ENCODE measurements around the gene TLE5. TPM values are rescaled to one million over a fixed set of nuclear protein-coding genes. Genes with fewer than 3 reads are reported as not detected.

TLE5 gene
- total RNA-seq, 6 experiments from 2014 or later, result 119 to 198 (median 152) TPM

DNA sequence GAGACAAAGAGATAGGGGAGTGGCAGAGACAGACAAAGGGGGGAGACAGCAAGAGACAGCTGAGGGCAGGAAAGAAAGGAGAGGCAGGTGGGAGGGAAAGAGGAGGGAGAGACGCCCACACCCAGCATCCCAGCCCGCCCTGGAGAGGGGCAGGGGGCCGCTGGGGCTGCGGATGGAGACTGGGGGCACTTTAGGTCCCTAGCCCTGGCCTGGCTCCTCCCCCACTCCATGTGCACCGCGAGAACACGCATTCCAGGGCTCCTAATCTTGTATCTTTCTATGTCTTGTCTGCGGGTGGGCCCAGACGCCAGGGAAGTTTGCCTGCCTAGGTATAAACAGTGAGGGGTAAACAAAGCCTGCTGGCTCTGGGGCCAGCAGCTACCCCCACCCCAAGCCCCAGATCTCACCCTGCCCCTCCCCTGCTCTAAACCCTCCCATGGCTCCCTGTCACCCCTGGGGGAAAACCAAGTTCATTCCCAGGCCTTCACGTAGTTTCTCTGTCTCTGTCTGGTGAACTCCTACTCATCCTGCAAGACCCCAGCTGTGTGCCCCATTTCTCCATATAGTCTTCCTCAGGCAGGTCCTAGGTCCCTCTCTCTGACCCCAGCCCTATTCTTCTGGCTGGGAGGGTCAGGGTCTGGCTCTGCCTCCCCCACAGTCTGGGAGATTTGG, 5.7 kb downstream of the TLE5 start:
- TF ChIP-seq POLR2A (IDR thresholded peaks at IDR 0.05), result no peak
- TF ChIP-seq, protein P1, sequence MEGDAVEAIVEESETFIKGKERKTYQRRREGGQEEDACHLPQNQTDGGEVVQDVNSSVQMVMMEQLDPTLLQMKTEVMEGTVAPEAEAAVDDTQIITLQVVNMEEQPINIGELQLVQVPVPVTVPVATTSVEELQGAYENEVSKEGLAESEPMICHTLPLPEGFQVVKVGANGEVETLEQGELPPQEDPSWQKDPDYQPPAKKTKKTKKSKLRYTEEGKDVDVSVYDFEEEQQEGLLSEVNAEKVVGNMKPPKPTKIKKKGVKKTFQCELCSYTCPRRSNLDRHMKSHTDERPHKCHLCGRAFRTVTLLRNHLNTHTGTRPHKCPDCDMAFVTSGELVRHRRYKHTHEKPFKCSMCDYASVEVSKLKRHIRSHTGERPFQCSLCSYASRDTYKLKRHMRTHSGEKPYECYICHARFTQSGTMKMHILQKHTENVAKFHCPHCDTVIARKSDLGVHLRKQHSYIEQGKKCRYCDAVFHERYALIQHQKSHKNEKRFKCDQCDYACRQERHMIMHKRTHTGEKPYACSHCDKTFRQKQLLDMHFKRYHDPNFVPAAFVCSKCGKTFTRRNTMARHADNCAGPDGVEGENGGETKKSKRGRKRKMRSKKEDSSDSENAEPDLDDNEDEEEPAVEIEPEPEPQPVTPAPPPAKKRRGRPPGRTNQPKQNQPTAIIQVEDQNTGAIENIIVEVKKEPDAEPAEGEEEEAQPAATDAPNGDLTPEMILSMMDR (IDR thresholded peaks at IDR 0.05), result no peak
- Histone ChIP-seq H3K4me1 (peaks cover 0 to 16% (median 7%) of the 10 kb centered on the region in 4 donors), H3K27me3 (no peaks in the 10 kb centered on the region), H3K4me3 (no peak overlapping the region), H3K9me3 (no peaks in the 10 kb centered on the region), H3K27ac (peak overlapping the region in 2 of 3 donors; percentile 22 to 26), H3K36me3 (peaks cover 0 to 32% (median 12%) of the 10 kb centered on the region in 4 donors)
- ATAC-seq, result no peak
- no peak for DNase-seq
- intact Hi-C loops (cut with DNase I), result no loop called here
- WGBS (ENCODE audit: insufficient coverage, low coverage, low lambda C conversion rate, missing lambda C conversion rate), result 71% methylated on average over 9 of the region's 10 CpGs

DNA sequence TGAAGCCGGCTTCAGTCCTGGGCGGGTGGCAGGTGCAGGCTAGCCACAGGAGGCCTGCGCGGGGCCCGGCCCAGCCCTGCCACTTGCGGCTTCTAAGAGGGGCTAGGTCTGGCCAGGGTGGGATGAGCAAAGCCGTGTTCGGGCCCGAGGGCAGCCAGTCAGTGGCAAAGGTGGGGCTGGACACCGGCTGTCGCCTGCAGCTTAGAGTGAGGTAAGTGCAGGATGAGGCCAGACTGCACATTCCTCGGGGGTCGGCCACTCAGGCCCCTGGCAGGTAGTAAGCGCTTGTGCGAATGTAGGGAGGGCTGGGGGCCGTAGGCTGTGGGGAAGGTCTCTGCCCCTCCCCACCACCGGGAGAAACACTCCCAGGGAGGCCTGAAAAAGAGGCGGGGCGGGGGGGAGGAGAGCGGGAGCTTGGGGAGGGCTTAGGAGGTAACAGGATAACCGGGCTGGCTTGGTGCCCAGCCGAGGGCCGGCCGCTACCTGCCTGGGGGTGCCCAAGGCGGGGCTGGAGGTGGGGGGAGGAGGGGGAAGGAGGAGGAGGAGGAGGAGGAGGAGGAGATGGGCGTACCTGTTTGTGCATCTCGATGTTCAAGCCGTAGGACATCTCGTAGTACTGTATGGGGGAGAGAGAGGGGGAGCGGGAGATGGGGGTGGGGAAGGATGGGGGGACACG, 6.4 kb downstream of the TLE5 start:
- Histone ChIP-seq H3K36me3 (peaks cover 0 to 32% (median 12%) of the 10 kb centered on the region in 4 donors), H3K9me3 (no peaks in the 10 kb centered on the region), H3K27ac (no peak overlapping the region), H3K27me3 (no peaks in the 10 kb centered on the region), H3K4me3 (no peak overlapping the region), H3K4me1 (peaks cover 0 to 16% (median 7%) of the 10 kb centered on the region in 4 donors)
- TF ChIP-seq POLR2A (IDR thresholded peaks at IDR 0.05), result no peak
- TF ChIP-seq, protein P1 (IDR thresholded peaks at IDR 0.05), result no peak
- intact Hi-C loops (cut with DNase I), result no loop called here
- ATAC-seq (no peak), DNase-seq (peak in 1 of 3 donors; percentile 70)
- WGBS (ENCODE audit: insufficient coverage, low coverage, low lambda C conversion rate, missing lambda C conversion rate), result 32% methylated on average over 19 of the region's 31 CpGs

DNA sequence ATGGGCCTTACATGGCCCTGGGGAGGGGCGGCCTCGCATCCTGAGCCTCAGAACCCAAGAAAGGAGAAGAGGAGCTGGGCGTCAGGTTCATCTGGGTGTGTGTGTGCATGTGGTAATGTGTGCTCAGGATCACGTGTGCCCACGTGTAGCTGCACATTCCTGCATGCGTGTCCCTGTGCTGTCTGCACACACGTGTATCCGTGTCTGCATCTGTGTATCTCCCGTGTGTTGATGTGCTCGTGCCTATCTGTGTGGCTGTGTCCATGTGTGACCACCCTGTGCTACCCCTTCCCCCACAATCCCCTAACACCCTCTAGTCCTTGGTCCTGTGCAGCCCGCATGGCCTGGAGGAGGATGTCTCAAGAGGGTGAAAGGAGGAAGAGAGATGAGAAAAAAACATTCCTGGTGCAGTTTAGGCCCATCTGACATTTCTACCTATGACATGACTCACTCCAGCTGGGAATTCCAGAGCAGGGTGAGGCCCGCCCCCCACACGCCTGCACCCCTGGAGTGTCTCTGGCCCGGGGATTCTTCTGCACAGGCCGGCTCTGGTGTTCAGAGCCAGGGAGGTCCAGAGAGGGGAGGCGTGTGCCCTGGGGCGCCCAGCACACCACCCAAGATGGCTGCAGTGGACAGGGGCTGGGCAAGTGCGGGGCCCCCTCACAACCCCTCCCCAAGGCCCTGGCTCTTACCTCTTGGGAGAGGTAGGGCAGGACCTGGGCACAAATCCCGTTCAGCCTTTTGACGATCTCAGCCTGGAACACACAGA, 7.1 kb downstream of the TLE5 start:
- H3K4me3 ChIP-seq, result no peak overlapping the region
- TF ChIP-seq, protein P1 (IDR thresholded peaks at IDR 0.05), result no peak
- no peak overlapping the region for H3K27ac ChIP-seq
- 83% methylated on average over 7 of the region's 20 CpGs for WGBS (ENCODE audit: insufficient coverage, low coverage, low lambda C conversion rate, missing lambda C conversion rate)
- H3K27me3 ChIP-seq, result no peaks in the 10 kb centered on the region
- no peak for DNase-seq
- no peak for ATAC-seq
- H3K9me3 ChIP-seq, result no peaks in the 10 kb centered on the region
- intact Hi-C loops (cut with DNase I), result no loop called here
- H3K36me3 ChIP-seq, result peaks cover 0 to 32% (median 12%) of the 10 kb centered on the region in 4 donors
- H3K4me1 ChIP-seq, result peaks cover 0 to 16% (median 7%) of the 10 kb centered on the region in 4 donors

DNA sequence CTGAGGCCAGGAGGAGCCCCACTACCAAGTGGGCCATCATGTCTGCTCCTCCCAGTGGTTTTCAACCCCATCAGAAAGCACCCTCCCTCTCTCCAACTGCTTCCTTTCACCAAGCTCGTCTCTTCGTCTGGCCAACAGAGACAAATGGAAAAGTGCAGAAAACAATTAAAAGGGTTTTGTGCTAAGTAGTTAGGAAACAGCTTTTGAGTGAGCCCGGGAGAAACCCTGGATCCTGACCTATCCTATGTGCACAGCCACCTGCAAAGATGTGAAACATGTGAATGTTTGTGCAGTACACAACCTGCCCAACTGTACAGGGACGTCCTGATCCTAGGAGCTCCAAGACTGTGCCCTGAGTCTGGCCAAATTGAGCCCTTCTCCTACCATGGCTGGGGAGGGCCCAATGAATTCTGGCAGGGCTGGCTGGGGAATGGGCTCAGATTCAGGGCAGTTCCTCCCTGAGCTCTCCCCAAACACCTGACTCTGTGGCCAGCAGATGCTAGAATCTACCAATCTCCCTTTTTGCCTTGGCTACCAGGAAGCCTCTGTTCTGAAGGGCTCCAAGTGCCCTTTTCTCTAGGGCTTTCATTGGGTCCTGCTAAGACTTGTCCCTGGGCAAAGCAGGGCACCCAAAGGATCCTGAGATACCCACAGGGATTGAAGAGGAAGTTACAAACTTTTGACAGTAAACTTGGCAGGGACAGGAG, 7.9 kb downstream of the TLE5 start:
- Histone ChIP-seq H3K9me3 (no peaks in the 10 kb centered on the region), H3K27ac (no peak overlapping the region), H3K4me3 (no peak overlapping the region), H3K27me3 (no peaks in the 10 kb centered on the region), H3K36me3 (peaks cover 0 to 26% (median 12%) of the 10 kb centered on the region in 4 donors), H3K4me1 (peaks cover 0 to 16% (median 7%) of the 10 kb centered on the region in 4 donors)
- TF ChIP-seq POLR2A (IDR thresholded peaks at IDR 0.05), result no peak
- TF ChIP-seq, protein P1 (IDR thresholded peaks at IDR 0.05), result no peak
- no peak for ATAC-seq
- intact Hi-C loops (cut with DNase I), result no loop called here
- DNase-seq, result no peak
- 30% methylated on average over 4 of the region's 4 CpGs for WGBS (ENCODE audit: insufficient coverage, low coverage, low lambda C conversion rate, missing lambda C conversion rate)
